ENCODE results near the gene GRPEL1.

DNA sequence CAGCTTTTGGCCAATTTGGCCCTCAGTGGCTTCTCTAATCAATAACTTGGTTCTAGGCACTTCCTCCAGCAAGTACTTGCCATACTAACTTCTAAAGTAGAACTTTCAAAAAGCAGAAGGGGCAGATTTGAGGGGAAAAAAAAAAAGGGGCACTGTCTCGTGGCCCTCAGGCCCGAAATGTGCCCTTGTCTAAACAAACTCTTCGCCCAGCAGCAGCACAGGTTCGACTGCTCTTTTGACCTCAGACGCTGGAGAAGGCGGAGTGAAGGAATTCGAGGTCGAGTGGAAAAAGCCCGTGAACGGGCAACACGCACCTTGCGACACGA lies 775 bp downstream of the GRPEL1 start:
- TF ChIP-seq, protein P1, sequence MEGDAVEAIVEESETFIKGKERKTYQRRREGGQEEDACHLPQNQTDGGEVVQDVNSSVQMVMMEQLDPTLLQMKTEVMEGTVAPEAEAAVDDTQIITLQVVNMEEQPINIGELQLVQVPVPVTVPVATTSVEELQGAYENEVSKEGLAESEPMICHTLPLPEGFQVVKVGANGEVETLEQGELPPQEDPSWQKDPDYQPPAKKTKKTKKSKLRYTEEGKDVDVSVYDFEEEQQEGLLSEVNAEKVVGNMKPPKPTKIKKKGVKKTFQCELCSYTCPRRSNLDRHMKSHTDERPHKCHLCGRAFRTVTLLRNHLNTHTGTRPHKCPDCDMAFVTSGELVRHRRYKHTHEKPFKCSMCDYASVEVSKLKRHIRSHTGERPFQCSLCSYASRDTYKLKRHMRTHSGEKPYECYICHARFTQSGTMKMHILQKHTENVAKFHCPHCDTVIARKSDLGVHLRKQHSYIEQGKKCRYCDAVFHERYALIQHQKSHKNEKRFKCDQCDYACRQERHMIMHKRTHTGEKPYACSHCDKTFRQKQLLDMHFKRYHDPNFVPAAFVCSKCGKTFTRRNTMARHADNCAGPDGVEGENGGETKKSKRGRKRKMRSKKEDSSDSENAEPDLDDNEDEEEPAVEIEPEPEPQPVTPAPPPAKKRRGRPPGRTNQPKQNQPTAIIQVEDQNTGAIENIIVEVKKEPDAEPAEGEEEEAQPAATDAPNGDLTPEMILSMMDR (IDR thresholded peaks at IDR 0.05) = no peak
- TF ChIP-seq POLR2A (IDR thresholded peaks at IDR 0.05) = no peak
